ENCODE data around the gene TPM4. TPM values are rescaled to one million over a fixed set of nuclear protein-coding genes. Genes with fewer than 3 reads are reported as not detected.

Gene TPM4
- total and polyA plus RNA-seq, 2 of the 13 experiments (the other 11 are each of a cell fraction or from before 2014, with no cell fraction given) = 180 to 188 TPM

GRCh38 chr19:16089010-16089846 lies 12.9 kb downstream of the TPM4 start (continued):
- TF ChIP-seq ZFP90 (CRISPR knock-in tag; IDR thresholded peaks at IDR 0.05; ENCODE audit: borderline replicate concordance) (0 out of 2 replicates have a peak, but pooled peaks have one; percentile 33), ELF1 (CRISPR knock-in tag; IDR thresholded peaks at IDR 0.05) (peak; percentile 50; the same call in 1 of the 2 replicates), FOXP4 (CRISPR knock-in tag; IDR thresholded peaks at IDR 0.05) (peak; percentile 41), NFIC (IDR thresholded peaks at IDR 0.05; ENCODE audit: low read length) (peak; percentile 41; the same call in 1 of the 2 replicates), SP4 (CRISPR knock-in tag; IDR thresholded peaks at IDR 0.05) (peak; percentile 22; the same call in 1 of the 2 replicates), SIN3A (IDR thresholded peaks at IDR 0.05; ENCODE audit: borderline replicate concordance, low read depth, low read length) (no peak), ARID5B (CRISPR knock-in tag; IDR thresholded peaks at IDR 0.05) (peak; percentile 40; the same call in 1 of the 2 replicates), LCORL (IDR thresholded peaks at IDR 0.05) (0 out of 2 replicates have a peak, but pooled peaks have one; percentile 13), LCORL (CRISPR knock-in tag; IDR thresholded peaks at IDR 0.05) (no peak), NFE2 (CRISPR knock-in tag; IDR thresholded peaks at IDR 0.05) (no peak), ZNF740 (CRISPR knock-in tag; IDR thresholded peaks at IDR 0.05) (peak; percentile 66; the same call in 1 of the 2 replicates), SOX5 (CRISPR knock-in tag; IDR thresholded peaks at IDR 0.05; ENCODE audit: borderline replicate concordance) (peak; percentile 81; the same call in 1 of the 2 replicates), ZNF776 (CRISPR knock-in tag; IDR thresholded peaks at IDR 0.05) (no peak), ZNF281 (CRISPR knock-in tag; IDR thresholded peaks at IDR 0.05; ENCODE audit: borderline replicate concordance) (peak; percentile 67; the same call in 1 of the 2 replicates), TEAD3 (CRISPR knock-in tag; optimal IDR thresholded peaks at IDR 0.05; ENCODE audit: borderline replicate concordance) (peak; percentile 90), HNF4A (CRISPR knock-in tag; IDR thresholded peaks at IDR 0.05) (peak; percentile 61)

Data from HepG2 (cell line).